ENCODE data around the gene TBC1D24. TPM values are rescaled to one million over a fixed set of nuclear protein-coding genes. Genes with fewer than 3 reads are reported as not detected.
A peak's percentile ranks its signal among the peaks of the same experiment; 100 is the strongest.
"Not testable (repeated sequence)": the region's sequence is repeated elsewhere in the genome, so short reads cannot be mapped to it uniquely, and the experiment has no call there.

Gene TBC1D24
- total RNA-seq, 1 donor from 2014 or later: 15.4 TPM

GRCh38 chr16:2523801-2524231, 48.9 kb downstream of the TBC1D24 start:
- DNase-seq (no peak), ATAC-seq (no peak)
- intact Hi-C loops (cut with micrococcal nuclease): no loop called here

GRCh38 chr16:2524339-2524938, 49.5 kb downstream of the TBC1D24 start:
- DNase-seq (no peak), ATAC-seq (no peak)
- intact Hi-C loops (cut with micrococcal nuclease): no loop called here

- intact Hi-C loops (cut with micrococcal nuclease): no loop called here
- ATAC-seq (no peak), DNase-seq (no peak)
Measured at GRCh38 chr16:2526135-2526534, 51.2 kb downstream of the TBC1D24 start.

GRCh38 chr16:2527071-2527783, 52.3 kb downstream of the TBC1D24 start:
- intact Hi-C loops (cut with micrococcal nuclease): no loop called here
- no peak for ATAC-seq
- DNase-seq: no peak

- no peak for ATAC-seq
- intact Hi-C loops (cut with micrococcal nuclease): no loop called here
- DNase-seq: no peak
Measured at GRCh38 chr16:2527784-2528100, 52.8 kb downstream of the TBC1D24 start.

- ATAC-seq (no peak), DNase-seq (no peak)
- intact Hi-C loops (cut with micrococcal nuclease): no loop called here
Measured at GRCh38 chr16:2528161-2529060, 53.5 kb downstream of the TBC1D24 start.

GRCh38 chr16:2529061-2529931, 54.4 kb downstream of the TBC1D24 start:
- intact Hi-C loops (cut with micrococcal nuclease): no loop called here
- no peak for DNase-seq

GRCh38 chr16:2529961-2530628, 55.2 kb downstream of the TBC1D24 start:
- DNase-seq (no peak), ATAC-seq (no peak)
- intact Hi-C loops (cut with micrococcal nuclease): no loop called here

More at GRCh38 chr16:2529061-2529931, 54.4 kb downstream of the TBC1D24 start:
- ATAC-seq: no peak

- ATAC-seq (no peak), DNase-seq (no peak)
- intact Hi-C loops (cut with micrococcal nuclease): no loop called here
Measured at GRCh38 chr16:2530629-2531318, 55.8 kb downstream of the TBC1D24 start.

GRCh38 chr16:2531371-2531695, 56.4 kb downstream of the TBC1D24 start, which contains the start of gene CEMP1:
TSS of gene CEMP1 (minus strand) at chr16:2531408. CDS start at chr16:2531073, 335 bp downstream.
- intact Hi-C loops (cut with micrococcal nuclease): no loop called here
- ATAC-seq (no peak), DNase-seq (no peak)

GRCh38 chr16:2531696-2532493, 57.0 kb downstream of the TBC1D24 start:
- DNase-seq (peak; percentile 99), ATAC-seq (peak; percentile 95)
- intact Hi-C loops (cut with micrococcal nuclease): no loop called here

GRCh38 chr16:2532494-2533141, 57.7 kb downstream of the TBC1D24 start:
- intact Hi-C loops (cut with micrococcal nuclease): no loop called here
- peak; percentile 28 for ATAC-seq
- peak; percentile 71 for DNase-seq

- DNase-seq; ATAC-seq; intact Hi-C loops (cut with micrococcal nuclease): not testable (repeated sequence)
Measured at GRCh38 chr16:2533142-2533755, 58.3 kb downstream of the TBC1D24 start.

- DNase-seq (no peak), ATAC-seq (no peak)
- intact Hi-C loops (cut with micrococcal nuclease): no loop called here
Measured at GRCh38 chr16:2533912-2534311, 59.0 kb downstream of the TBC1D24 start.

GRCh38 chr16:2534335-2534734, 59.4 kb downstream of the TBC1D24 start:
- intact Hi-C loops (cut with micrococcal nuclease); ATAC-seq; DNase-seq: not testable (repeated sequence)

GRCh38 chr16:2535625-2536013, 60.7 kb downstream of the TBC1D24 start:
- ATAC-seq (no peak), DNase-seq (no peak)
- intact Hi-C loops (cut with micrococcal nuclease): no loop called here
